NCI-H1694 treated with DMSO at 0.1 percent for 48 hours (cell line): ENCODE data around the gene MMP1.

Experiments
- DNase-seq: peaks from one replicate; lab custom pipeline; 2025; lab: John Stamatoyannopoulos, UW

MMP1 gene

DNA sequence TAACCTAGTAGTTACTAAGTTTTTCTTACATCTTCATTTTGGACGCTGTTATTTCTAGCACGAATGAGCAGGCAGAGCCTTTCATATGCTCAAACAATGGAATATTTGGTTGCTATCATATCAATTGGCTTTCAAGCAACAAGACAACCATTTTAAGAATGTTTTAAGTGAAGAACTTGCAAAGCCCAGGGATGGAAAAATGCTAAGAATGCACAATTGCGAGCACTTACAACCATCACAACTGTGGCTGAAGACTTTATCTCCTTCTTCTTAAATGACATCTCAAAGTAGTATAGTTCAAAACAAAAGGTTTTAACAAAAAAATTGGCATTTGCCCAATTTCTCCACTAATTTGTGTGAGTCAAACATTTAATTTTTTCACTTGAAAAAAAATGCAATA is 8.3 kb upstream of the MMP1 start:
- DNase-seq: no peak

DNA sequence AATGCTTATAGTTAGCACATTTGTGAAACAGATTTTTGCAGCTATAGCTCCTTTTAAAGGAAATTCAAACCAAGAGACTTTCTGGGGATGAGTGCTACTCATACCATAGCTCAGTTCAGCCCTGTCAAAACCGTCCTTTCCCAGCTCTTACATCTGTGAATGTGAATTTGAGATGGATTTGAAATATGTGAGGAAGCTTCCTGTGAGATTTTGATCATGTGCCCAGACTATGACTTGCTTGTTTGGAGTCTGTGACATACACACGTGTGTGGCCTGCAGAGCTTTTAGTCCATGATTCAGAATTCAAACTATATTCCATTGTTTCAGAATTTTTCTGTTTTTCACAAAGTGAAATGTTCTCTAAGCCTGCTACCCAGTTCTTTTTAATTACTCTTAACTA is 4.4 kb upstream of the MMP1 start:
- DNase-seq: no peak

DNA sequence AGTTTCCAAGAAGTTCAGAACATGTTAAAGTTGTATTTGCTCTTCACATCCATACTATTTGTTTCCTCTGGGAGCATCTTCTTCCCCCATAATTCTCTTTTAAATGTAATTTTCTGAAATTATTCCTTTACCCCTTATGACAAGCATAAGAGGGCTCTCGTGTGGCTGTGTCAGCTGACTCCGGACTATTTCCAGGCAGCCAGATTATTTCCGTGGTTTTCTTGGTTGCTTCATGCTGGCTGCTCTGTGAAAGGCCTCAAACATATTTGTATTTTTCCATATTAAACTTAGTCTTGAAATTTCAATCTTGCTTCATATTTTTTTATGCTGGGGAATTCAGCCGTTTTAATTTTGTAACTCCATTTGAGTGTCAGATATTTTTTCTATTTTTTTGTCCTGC is 2.8 kb upstream of the MMP1 start:
- DNase-seq: no peak

DNA sequence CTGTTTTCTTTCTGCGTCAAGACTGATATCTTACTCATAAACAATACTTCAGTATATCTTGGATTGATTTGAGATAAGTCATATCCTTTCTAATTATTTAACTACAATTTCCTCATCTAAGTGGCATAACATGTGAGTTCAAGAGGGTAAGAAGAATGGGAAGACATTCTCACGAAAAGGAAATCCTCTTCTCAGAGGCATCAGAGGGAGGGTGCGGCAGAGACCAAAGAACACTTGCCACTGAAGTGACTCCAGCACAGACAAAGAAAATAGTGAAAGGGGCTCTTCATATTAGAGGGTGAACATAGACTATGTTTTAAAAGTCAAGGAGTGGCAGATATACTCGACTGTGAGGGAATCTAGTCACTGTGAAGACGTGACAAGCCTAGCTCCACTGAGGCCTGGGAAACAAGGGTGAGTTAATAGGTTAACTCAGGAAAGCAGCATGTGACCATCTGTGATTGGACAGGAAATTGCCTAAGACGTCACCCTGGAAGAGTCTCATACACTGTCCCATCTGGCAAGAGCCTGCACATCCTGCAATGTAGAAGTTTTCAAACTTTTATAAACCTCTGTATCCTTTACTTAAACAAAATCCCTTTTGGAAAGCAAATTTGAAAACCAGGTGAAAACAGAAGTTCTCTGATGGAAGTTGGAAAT is 1.9 kb upstream of the MMP1 start:
- DNase-seq: no peak

DNA sequence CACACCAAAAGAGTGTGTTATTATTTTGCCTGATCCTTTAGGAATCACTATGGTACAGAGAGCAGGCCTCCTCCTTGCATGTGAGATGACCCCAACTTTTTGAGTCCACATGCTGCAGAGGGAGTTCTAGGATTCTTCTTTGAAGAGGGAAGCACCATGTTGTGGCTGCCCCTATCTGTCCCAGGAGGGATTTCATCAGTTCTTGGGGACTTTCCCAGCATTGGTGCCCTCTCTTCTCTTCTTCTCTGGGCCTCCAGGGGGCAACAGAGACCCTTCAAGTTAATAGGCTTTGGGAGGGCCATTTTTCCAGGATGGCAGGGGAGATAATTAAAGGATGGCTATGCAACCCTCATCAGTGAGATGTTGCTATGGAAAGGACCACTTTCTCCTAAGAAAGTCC is 3.6 kb downstream of the MMP1 start:
- DNase-seq: no peak

DNA sequence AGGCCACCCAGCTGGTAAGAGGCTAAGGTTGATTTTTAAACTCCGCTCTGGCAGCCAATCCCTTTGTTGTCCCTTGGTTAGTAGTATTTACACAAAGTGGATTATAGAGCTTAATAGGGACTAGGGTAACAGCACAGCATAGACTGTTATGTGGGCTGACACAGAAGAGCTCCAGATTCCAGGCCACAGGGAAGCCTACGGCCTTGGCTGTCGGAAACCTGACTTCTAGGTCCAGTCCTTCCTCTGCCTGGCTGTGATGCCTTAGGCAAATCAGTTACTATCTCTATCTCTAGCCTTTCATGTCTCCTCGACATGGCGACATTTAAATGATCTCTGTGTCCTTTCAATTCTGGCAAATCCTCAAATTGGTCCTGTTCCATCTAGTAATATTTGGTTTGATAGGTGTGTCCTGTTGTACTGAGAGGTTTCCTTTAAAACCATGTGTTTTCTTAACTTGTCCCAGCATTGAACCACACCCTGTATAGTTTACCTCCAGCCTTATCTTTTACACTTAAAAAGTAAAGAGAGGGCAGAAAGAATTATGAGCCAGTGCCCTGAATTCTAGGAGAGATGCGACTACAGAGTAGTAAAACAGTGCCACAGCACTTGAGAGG is 4.2 kb downstream of the MMP1 start:
- DNase-seq: no peak

DNA sequence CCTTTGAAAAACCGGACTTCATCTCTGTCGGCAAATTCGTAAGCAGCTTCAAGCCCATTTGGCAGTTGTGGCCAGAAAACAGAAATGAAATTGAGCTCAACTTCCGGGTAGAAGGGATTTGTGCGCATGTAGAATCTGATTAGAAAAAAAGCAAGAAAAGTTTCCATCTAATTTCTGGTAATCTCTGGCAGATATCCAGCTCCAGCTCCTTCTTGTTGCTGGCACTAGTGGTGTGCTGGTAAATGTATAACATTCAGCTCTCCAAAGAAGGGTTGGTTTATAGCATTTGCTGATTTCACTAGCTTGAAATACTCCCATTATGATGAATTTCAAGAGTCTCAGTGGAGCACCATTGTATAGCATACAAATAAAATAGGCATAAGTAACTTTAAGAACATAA is 5.4 kb downstream of the MMP1 start:
- DNase-seq: no peak

DNA sequence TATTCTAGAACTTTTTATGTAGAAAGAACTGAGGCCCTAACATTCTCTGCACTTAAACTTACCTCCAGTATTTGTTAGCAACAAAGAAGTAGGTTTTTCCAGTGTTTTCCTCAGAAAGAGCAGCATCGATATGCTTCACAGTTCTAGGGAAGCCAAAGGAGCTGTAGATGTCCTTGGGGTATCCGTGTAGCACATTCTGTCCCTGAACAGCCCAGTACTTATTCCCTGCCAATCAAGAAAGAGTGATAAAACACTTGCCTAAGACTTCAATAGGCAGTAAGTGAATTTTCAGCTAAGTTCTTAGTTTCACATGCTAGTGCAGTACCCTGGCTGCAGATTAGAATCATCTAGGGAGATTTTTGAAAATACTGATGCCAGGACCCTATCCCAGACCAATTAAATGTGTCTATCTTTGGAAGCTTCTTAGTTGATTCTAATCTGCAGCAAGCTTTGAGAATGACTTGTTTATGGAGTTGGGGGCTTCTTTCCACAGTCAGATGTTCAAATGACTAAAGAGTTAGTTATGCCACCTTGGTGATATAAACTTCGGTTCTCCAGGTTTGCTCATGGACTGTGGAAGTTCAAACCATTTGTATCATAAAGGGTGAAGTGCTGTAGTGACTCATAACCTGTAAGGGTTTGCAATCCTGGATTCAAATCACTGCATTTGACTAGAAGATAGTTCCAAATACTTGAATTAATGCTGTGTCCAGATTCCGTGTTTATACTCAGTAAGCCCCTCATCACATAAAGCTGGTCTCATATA is 6.5 kb downstream of the MMP1 start:
- no peak for DNase-seq

DNA sequence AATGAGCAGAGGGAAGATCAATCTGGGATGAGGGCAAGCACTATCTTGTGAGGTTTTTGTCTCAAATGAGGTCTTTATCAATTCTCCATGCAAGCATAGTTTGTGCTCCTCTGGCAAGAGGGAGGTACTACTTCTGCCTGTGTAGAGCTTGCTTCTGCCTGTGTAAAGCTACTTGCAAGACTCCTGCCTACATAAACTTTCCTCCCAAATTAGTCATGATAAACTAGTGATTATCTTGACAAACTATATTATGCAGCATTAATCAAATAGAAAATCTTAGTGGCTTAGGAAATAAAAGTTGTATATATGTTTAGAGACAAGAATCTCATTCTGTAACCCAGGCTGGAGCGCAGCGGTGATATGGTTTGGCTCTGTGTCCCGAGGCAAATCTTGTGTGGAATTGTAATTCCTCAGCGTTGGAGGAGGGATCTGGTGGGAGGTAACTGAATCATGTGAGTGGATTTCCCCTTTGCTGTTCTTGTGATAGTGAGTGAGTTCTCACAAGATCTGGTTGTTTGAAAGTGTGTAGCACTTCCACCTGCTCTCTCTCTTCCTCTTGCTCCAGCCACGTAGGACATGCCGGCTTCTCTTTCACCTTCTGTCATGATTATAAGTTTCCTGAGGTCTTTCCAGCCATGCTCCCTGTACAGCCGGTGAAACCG is 9.5 kb downstream of the MMP1 start:
- no peak for DNase-seq

DNA sequence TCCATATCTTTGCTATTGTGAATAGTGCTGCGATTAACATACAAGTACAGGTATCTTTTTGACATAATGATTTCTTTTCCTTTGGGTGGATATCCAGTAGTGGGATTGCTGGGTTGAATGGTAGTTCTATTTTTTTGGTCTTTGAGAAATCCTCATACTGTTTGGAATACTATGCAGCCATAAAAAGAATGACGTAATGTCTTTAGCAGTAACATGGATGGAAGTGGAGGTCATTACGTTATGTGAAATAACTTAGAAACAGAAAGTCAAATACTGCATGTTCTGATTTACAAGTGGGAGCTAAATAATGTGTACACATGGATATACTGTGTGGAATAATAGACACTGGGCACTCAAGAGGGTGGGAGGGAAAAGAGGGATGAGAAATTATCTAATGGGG is 13.6 kb downstream of the MMP1 start:
- DNase-seq: no peak

DNA sequence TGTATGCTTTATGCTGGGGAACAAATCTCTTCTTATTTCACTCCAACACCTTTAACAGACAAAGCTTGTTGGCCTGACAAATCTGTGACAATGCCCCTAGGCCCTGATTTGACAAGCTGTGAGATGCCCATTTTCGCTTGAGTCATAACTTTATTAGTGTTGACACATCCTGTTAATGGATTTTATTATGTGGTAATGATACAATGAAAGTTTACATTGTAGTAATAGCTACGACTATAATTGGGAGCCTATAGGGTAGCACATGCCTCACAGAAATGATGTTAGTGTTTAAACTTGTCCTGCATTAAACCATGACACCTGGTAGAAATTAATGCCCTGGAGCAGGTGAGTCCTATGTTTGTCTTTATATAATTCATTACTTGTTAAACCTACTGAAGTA is 14.2 kb downstream of the MMP1 start:
- no peak for DNase-seq

DNA sequence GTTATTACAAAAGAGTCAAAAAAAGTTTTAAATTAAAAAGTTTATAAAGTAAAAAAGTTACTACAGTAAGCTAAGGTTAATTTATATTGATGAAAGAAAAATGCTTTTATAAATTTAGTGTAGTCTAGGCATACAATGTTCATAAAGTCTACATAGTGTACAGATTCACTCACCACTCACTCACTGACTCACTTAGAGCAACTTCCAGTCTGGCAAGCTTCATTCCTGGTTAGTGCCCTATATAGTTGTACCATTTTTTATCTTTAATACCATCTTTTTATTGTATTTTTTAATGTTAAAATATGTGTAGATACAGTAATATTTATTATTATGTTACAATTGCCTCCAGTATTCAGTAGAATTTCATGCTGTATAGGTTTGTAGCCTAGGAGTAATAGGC is 14.9 kb downstream of the MMP1 start:
- DNase-seq: no peak

DNA sequence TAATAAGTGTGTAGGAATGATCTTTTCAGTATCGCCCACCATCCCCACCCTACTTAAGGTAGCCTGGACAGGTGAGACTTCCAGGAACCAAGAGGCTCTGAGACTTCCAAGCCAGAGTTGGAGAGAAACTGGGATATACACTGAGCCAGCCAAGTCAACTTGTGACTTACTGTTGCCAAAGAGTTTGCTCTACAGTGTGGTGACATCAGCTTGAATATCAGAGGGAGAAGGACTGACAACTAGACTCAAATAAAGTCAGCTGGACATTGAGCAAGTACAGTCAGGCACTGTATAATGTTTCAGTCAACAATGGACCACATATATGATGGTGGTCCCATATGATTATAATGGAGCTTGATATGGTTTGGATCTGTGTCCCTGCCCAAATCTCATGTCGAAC is 16.3 kb downstream of the MMP1 start:
- DNase-seq: no peak

DNA sequence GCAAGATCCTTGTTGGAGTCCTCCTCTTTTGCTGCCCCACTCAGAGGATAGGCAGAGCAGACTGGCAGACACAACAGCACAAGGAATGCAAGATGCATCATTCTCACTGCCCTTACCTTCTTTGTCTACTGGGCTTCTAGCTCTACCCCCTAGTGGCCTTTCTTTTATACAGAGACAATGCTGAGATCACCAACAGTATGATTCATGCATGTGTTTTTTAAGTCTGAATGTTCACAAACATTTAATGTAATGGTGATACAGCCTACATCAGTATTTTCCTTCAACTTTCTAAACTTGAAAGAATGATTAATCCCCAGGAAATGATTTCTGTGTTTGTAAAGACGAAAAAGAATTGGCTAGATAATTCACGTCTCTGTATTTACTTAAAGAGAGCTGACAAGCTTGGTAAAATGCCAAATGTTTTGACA is 17.5 kb downstream of the MMP1 start, which contains the start of gene MMP10:
Gene MMP10, minus strand, starts transcription at position 138 of the 428 bp plus-strand sequence. Its CDS starts 37 bp downstream, at position 101.
- no peak for DNase-seq

DNA sequence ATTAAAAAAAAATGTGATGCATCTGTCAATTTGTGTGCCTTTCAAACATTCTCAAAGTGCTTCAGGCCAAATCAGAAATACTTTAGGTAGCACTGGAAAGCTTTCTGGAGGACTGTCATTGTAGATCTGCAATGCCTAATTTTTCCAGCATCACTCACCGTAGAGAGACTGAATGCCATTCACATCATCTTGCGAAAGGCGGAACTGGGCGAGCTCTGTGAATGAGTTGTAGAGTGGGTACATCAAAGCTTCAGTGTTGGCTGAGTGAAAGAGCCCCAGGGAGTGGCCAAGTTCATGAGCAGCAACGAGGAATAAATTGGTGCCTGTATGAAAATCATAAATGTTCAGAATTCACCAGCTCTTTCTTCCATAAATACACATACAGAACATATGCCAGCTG is 21.5 kb downstream of the MMP1 start:
- DNase-seq: no peak

DNA sequence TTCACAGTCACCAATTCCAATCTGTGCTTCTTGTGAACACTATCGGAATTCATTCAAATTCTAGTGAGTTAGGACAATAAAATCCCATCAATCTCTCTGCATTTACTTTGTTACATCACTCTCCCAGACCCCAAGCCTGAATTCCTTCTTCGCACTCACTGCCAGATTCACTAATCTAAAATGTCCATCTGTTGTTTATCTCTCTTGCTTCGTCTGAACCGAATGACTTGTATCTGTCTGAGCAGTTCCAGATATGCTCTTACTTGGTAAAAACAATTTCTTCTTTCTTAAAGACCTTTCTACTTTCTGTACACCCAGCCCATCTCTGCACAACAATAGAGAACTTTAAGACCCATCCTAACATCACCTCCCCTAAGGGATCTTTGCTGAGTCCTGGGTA is 24.6 kb downstream of the MMP1 start:
- no peak for DNase-seq

DNA sequence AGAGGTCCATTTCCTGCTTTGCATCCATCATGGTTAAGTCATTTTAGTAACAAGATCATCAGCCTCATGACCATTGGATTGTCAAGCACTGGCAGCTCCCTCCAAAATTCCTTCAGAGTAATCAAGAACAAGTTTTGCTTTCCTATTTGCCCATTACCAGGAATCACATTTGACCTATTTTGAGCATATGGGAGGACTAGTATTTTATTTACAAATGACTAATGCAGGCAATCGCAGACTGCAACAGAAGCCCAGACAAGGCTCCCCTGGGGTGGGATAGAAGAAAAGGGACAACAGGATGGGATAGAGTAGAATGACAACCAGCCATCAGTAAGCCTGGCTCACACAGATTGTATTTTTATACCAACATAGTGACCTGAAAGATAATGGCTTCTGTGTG is 26.6 kb downstream of the MMP1 start:
- DNase-seq: no peak

DNA sequence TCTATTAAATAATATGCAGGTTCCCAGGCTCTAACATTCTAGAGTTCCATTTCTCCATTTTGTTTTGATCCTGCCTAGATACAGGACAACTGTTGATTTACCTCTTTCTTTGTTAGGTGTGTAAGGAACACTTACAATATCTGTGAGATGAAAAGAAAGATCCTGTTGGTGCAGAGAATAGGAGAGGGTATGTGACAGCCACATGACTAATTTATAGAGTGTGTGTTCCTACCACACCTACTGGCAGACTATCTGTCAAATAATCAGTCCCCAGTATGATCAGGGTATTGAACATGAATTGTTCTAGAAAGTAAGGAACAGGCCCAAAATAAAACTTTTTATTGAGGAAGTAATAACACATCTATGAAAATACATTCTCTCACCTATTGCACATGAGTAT is 27.8 kb downstream of the MMP1 start:
- no peak for DNase-seq

DNA sequence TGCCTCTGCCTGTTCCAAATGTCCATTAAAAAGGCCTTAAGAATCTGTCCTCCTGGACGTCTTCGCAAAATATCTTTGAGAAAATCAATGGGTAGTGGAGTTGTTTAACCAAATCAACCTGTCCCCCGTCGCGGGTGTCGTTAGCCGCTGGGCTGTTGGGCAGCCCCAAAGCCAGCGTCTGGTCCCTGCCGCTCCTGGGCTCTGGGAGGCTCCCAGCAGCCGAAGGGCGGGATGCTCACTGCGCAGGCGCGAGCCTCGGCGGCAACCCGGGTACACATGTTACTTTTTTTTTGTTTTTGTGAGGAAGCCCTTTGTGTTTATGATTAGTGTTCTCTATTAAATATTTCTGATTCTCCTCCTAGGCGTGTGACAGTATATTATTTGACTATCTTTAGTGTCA is 30.2 kb downstream of the MMP1 start:
- DNase-seq: no peak

DNA sequence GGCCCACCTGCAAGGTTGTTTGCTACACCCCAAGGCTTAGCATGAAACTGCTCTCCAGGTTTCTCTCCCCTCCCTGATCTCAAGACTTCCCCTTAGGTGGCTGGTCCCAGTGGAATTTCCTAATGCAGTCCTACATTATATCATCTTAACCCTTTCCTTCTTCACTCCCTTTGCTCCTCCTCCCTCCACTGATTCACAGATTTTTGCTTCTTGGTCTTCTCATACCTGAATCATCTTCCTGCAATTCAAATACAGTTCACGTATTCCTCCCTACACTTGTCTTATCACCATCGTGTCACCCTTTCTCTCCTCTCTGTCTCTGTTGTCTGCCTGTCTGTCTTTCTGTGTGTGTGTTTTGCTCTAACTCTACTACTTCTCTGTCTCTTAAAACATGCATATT is 34.5 kb downstream of the MMP1 start:
- no peak for DNase-seq

DNA sequence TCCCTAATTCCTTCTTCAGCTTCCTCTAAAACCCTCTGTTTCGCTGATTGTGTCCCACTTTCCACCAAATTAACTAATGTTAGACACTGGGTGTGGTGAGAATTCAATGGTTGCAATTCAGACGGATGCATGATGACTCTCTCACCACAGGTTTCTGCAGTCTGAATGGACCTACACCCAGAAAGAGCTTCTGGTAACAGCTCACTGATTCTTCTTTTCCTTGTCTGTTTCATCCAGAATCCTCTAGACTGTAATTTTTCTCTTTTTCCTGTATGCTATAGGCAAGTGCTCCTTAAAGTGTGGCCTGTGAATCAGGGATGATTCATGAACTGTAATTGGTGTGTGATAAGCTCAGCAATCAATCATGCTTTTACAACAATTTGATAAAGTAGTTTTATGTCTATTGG is 35.6 kb downstream of the MMP1 start:
- no peak for DNase-seq

DNA sequence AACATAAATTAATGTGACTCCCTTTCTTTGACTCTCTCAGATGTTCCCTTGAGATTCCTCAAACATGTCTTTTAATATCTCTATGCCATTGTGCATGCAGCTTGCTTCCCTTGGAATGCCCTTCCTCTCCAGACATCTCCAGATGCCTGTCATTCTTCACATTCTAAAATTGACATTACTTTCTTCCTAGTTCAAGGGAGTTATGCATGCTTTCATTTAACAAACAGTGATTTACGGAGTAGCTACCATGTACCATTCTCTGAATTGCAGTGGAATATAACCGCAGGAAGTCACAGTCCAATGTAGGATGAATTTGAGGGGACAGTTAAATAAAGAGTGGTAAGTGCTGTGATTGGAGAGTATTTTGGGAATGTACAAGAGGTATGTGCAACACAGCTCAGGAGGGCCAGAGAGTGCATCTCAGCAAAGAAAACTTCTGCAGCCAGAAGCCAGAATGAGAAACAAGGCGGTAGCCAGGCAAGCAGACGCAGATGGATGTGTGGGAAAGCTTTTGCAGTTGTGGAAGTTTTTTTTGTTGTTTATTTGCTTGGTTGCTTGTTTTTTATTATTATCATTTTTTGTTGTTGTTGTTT is 36.2 kb downstream of the MMP1 start:
- DNase-seq: no peak
